Upper lobe of left lung (tissue), 6 donors: Measurements from ENCODE around the gene TRIM13. TPM values are rescaled to one million over a fixed set of nuclear protein-coding genes. Genes with fewer than 3 reads are reported as not detected.
"Not testable (repeated sequence)": the region's sequence is repeated elsewhere in the genome, so short reads cannot be mapped to it uniquely, and the experiment has no call there.

ENCODE experiments used
- ATAC-seq, 2 donors: fragments of 200-7000 bp; cut with Tn5 transposase; one replicate each; pipeline ENCODE4 v1.9.1; 2022; ENCODE audit warnings: mild to moderate bottlenecking in 2 of 2, moderate library complexity in 2 of 2; ENCODE audit not compliant: low FRiP score in 2 of 2
- DNase-seq, 2 donors: peaks; one replicate each; pipeline ENCODE4 v3.0.0-alpha.2; 2019 to 2020
- H3K27ac ChIP-seq, 4 donors: fragments of 200-600 bp; sonication (generic); one replicate each; pipeline ENCODE4 v1.5.1; 2016 to 2019
- H3K27me3 ChIP-seq, 4 donors: fragments of 200-600 bp; sonication (generic); one replicate each; pipeline ENCODE4 v1.5.1; 2017 to 2019
- H3K36me3 ChIP-seq, 4 donors: fragments of 200-600 bp; sonication (generic); one replicate each; pipeline ENCODE4 v1.5.1; 2016 to 2019
- H3K4me1 ChIP-seq, 4 donors: fragments of 200-600 bp; sonication (generic); one replicate each; pipeline ENCODE4 v1.5.1; 2018 to 2019
- H3K4me3 ChIP-seq, 4 donors: fragments of 200-600 bp; sonication (generic); one replicate each; pipeline ENCODE4 v1.5.1; 2017 to 2019; ENCODE audit warnings: mild to moderate bottlenecking in 2 of 4, moderate library complexity in 1 of 4
- H3K9me3 ChIP-seq, 4 donors: fragments of 200-600 bp; sonication (generic); one replicate each; pipeline ENCODE4 v1.5.1; 2018 to 2019
- CTCF ChIP-seq, 6 experiments: fragments of 450-650 bp in 4 of 6; fragments of 200-600 bp in 2 of 6; sonication (generic) in 2 of 6; IDR thresholded peaks; one replicate each; pipeline ENCODE4 v1.5.1; 2016 to 2019; ENCODE audit warnings: antibody characterized with exemption in 6 of 6
- EP300 ChIP-seq, 4 donors: sonication (generic); formaldehyde crosslinking; IDR thresholded peaks; one replicate each; pipeline ENCODE4 v1.5.1; 2017; ENCODE audit warnings: antibody characterized with exemption in 4 of 4, control low read depth in 2 of 4
- POLR2A ChIP-seq, 4 donors: fragments of 450-650 bp; IDR thresholded peaks; one replicate each; pipeline ENCODE4 v1.5.1; 2016 to 2017; ENCODE audit warnings: antibody characterized with exemption in 4 of 4, mild to moderate bottlenecking in 2 of 4
- POLR2AphosphoS5 ChIP-seq, 2 donors: sonication (generic); formaldehyde crosslinking; IDR thresholded peaks; one replicate each; pipeline ENCODE4 v1.5.1; 2017; ENCODE audit warnings: antibody characterized with exemption in 2 of 2
- WGBS, 2 donors: methylation state at CpG; one replicate each; pipeline ENCODE4 v1.1.5; 2017 to 2018; 5-methylcytosine and 5-hydroxymethylcytosine counted together
- total RNA-seq, 6 donors: library from RNA; depleted of rRNA in 4 of 6; stranded (reverse); fragments of >200 nt in 4 of 6; gene quantifications; one replicate each; pipeline versions ENCODE4 v1.1.0 to v1.2.1, GENCODE V29; 2016 to 2021
- donor health status: DM: no; HTN: no; CAD: no; lungs with moderate emphysema.
- donor health status: DM: no; HTN: yes; CAD: no; lungs with severe emphysema.

Gene TRIM13, protein sequence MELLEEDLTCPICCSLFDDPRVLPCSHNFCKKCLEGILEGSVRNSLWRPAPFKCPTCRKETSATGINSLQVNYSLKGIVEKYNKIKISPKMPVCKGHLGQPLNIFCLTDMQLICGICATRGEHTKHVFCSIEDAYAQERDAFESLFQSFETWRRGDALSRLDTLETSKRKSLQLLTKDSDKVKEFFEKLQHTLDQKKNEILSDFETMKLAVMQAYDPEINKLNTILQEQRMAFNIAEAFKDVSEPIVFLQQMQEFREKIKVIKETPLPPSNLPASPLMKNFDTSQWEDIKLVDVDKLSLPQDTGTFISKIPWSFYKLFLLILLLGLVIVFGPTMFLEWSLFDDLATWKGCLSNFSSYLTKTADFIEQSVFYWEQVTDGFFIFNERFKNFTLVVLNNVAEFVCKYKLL
- 10 to 100 TPM in 5 of 6 donors, 1 to 10 TPM in 1; 7.7 to 36.4 (median 26.3) TPM for total RNA-seq

DNA sequence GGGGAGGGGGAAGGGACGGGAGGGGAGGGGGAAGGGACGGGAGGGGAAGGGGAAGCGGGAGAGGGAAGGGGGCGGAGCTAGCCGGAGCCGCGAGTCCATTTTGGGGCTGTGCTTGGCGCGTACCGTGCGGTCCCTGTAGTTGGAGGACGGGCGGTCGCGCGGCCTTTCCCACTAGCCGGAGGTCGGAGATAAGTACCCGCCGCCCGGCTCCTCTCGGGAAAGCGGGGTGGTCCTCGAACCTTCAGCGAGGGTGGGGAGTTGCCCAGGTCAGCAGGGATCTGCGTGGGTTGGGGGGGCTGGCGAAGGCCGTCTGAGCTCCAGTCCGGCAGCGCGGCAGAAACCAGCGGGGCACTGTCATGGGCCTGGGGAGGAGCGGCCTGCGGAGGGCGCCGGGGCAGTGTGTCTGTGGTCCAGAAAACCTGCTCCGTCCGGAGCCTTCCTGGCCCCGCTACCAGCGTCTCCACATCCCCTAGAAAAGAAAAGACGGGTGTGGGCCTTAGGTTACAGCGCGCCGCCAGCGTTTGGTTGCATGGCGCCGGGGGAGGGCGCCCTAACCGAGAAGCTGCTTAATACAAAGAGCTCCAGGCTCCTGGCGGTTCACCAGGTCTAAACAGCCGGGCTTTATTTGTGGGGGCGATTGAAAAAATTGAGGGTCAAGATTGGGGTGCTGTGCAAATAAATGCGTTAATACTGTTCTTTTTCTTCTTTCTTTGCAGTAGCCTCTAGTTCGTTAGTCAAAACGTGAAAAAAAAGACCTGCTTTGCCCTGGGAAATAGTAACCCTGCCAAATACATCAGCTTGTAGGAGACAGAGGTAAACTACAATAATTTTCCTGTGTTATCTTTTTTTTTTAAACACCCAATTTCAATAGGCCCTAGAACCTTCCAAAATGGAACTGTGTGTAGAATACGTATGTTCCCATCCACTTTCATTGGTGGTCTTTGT is at the start of gene TRIM13:
TRIM13 (plus strand) TSS at position 92 of the 945 bp plus-strand sequence. CDS start 14,899 bp downstream, outside the sequence.
- peak within 1 kb of the TSS; percentile 66 to 83 (median 72) for H3K4me3 ChIP-seq
- WGBS, 2 donors = 1% methylated on average over 31 to 34 of the region's 56 CpGs
- peaks cover 0 to 35% (median 2%) of the 10 kb centered on the region in 4 donors for H3K36me3 ChIP-seq
- no peaks in the 10 kb centered on the region for H3K9me3 ChIP-seq
- ATAC-seq (peak; percentile 92 to 95), DNase-seq (peak; percentile 94 to 95)
- peak within 1 kb of the TSS; percentile 99 to 100 (median 100) for H3K27ac ChIP-seq
- H3K27me3 ChIP-seq = no peaks in the 10 kb centered on the region
- no peak for TF ChIP-seq EP300 (IDR thresholded peaks at IDR 0.05)
- TF ChIP-seq POLR2AphosphoS5 (IDR thresholded peaks at IDR 0.05) = peak; percentile 38 to 76
- peak; percentile 65 to 78 (median 74) for TF ChIP-seq CTCF (IDR thresholded peaks at IDR 0.05)
- TF ChIP-seq POLR2A (IDR thresholded peaks at IDR 0.05) = peak in 3 of 4 donors; percentile 71 to 75 (median 72)
- H3K4me1 ChIP-seq = peaks cover 39 to 45% (median 41%) of the 10 kb centered on the region in 4 donors

DNA sequence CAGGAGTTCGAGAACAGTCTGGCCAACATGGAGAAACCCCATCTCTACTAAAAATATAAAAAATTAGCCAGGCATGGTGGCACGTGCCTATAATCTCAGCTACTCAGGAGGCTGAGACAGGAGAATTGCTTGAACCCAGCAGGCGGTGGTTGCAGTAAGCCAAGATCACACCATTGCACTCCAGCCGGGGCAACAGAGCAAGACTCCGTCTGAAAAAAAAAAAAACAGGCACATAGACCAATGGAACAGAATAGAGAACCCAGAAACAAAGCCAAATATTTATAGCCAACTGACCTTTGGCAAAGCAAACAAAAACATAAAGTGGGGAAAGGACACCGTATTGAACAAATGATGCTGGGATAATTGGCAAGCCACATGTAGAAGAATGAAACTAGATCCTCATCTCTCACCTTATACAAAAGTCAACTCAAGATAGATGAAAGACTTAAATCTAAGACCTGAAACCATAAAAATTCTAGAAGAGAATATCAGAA is 48.0 kb upstream of the TRIM13 start:
- not testable (repeated sequence) for ATAC-seq, H3K4me1 ChIP-seq, H3K4me3 ChIP-seq, DNase-seq, H3K27me3 ChIP-seq, H3K27ac ChIP-seq, H3K9me3 ChIP-seq, H3K36me3 ChIP-seq
- 88 to 92% methylated on average over 6 of the region's 6 CpGs for WGBS, 2 donors

DNA sequence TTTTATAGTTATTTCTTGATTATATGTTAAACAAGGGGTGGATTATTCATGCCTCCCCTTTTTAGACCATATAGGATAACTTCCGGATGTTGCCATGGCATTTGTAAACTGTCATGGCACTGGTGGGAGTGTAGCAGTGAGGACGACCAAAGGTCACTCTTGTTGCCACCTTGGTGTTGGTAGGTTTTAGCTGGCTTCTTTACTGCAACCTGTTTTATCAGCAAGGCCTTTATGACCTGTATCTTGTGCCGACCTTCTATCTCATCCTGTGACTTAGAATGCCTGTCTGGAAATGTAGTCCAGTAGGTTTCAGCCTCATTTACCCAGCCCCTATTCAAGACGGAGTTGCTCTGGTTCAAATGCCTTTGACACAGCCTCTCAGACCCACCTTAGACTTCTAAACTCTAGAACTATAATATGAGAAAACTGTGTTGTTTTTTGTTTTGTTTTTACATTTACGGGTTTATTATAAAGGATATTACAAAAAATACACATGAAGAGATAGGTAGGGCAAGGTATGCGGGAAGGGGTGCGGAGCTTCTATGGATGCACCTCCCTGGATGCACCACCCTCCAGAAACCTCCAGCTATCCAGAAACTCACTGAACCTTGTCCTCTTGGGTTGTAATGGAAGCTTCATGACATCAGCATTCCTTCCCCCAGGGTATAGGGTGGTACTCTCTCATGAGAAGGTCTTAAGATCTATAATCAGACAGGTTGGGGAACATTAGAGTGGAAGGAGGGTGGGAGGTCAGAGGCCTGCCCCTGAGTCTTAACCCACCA is 44.9 kb upstream of the TRIM13 start:
- DNase-seq (no peak), ATAC-seq (no peak)
- no peaks in the 10 kb centered on the region for H3K27me3 ChIP-seq
- no peak overlapping the region for H3K4me3 ChIP-seq
- no peaks in the 10 kb centered on the region for H3K4me1 ChIP-seq
- no peaks in the 10 kb centered on the region for H3K36me3 ChIP-seq
- H3K27ac ChIP-seq = no peak overlapping the region
- H3K9me3 ChIP-seq = no peaks in the 10 kb centered on the region
- WGBS, 2 donors = 88 to 90% methylated on average over 7 of the region's 7 CpGs
- no peak for TF ChIP-seq EP300 (IDR thresholded peaks at IDR 0.05)
- TF ChIP-seq CTCF (IDR thresholded peaks at IDR 0.05) = no peak
- TF ChIP-seq POLR2A (IDR thresholded peaks at IDR 0.05) = no peak
- TF ChIP-seq POLR2AphosphoS5 (IDR thresholded peaks at IDR 0.05) = no peak

- no peak for DNase-seq
- TF ChIP-seq POLR2AphosphoS5 (IDR thresholded peaks at IDR 0.05) (no peak), POLR2A (IDR thresholded peaks at IDR 0.05) (no peak), CTCF (IDR thresholded peaks at IDR 0.05) (no peak), EP300 (IDR thresholded peaks at IDR 0.05) (no peak)
- Histone ChIP-seq H3K27me3 (no peaks in the 10 kb centered on the region), H3K4me3 (no peak overlapping the region), H3K9me3 (no peaks in the 10 kb centered on the region), H3K36me3 (no peaks in the 10 kb centered on the region), H3K4me1 (no peaks in the 10 kb centered on the region), H3K27ac (no peak overlapping the region)
- WGBS, 2 donors = 98 to 100% methylated on average over 1 of the region's 1 CpG
- no peak for ATAC-seq
Observed at GRCh38 chr13:49953560-49953959, 43.3 kb upstream of the TRIM13 start.
